Suprapubic skin (tissue), 4 donors: Measurements from ENCODE around the gene LCNL1. TPM values are rescaled to one million over a fixed set of nuclear protein-coding genes. Genes with fewer than 3 reads are reported as not detected.

Source experiments
- DNase-seq, 2 donors: peaks; one replicate each; pipeline ENCODE4 v3.0.0-alpha.2; 2019; ENCODE audit warnings: low spot score in 2 of 2
- H3K27ac ChIP-seq: fragments of 200-600 bp; sonication (generic); one replicate; pipeline ENCODE4 v1.5.1; 2019
- H3K27me3 ChIP-seq: fragments of 200-600 bp; sonication (generic); one replicate; pipeline ENCODE4 v1.5.1; 2019
- H3K36me3 ChIP-seq: fragments of 200-600 bp; sonication (generic); one replicate; pipeline ENCODE4 v1.5.1; 2019
- H3K4me1 ChIP-seq: fragments of 200-600 bp; sonication (generic); one replicate; pipeline ENCODE4 v1.5.1; 2019
- H3K4me3 ChIP-seq: fragments of 200-600 bp; sonication (generic); one replicate; pipeline ENCODE4 v1.5.1; 2019; ENCODE audit warnings: mild to moderate bottlenecking
- H3K9me3 ChIP-seq: fragments of 200-600 bp; sonication (generic); one replicate; pipeline ENCODE4 v1.5.1; 2019
- EP300 ChIP-seq: sonication (generic); formaldehyde crosslinking; IDR thresholded peaks from one replicate; pipeline ENCODE4 v1.6.1; 2017; ENCODE audit warnings: antibody characterized with exemption
- POLR2A ChIP-seq, 2 donors: fragments of 450-650 bp; IDR thresholded peaks; one replicate each; pipeline ENCODE4 v1.6.1; 2017; ENCODE audit warnings: antibody characterized with exemption in 2 of 2, mild to moderate bottlenecking in 2 of 2, moderate library complexity in 2 of 2
- POLR2AphosphoS5 ChIP-seq, 3 donors: sonication (generic); formaldehyde crosslinking; IDR thresholded peaks; one replicate each; pipeline ENCODE4 v1.6.1; 2017; ENCODE audit warnings: antibody characterized with exemption in 3 of 3
- WGBS: methylation state at CpG from one replicate; pipeline ENCODE4 v1.1.5; 2018; 5-methylcytosine and 5-hydroxymethylcytosine counted together
- total RNA-seq, 4 donors: library from RNA; depleted of rRNA; stranded (reverse); fragments of >200 nt; gene quantifications; one replicate each; pipeline ENCODE4 v1.1.0, GENCODE V29; 2016
- TF ChIP-seq, protein P1 (sequence below), 2 donors: fragments of 200-600 bp in 1 of 2; fragments of 450-650 bp in 1 of 2; sonication (generic) in 1 of 2; IDR thresholded peaks; one replicate each; pipeline ENCODE4 v1.5.1; 2016 to 2019; ENCODE audit warnings: antibody characterized with exemption in 2 of 2, mild to moderate bottlenecking in 1 of 2, moderate library complexity in 1 of 2

The LCNL1 gene
- total RNA-seq, 4 donors from 2014 or later = 0.18 to 0.40 TPM; not detected in 2

DNA sequence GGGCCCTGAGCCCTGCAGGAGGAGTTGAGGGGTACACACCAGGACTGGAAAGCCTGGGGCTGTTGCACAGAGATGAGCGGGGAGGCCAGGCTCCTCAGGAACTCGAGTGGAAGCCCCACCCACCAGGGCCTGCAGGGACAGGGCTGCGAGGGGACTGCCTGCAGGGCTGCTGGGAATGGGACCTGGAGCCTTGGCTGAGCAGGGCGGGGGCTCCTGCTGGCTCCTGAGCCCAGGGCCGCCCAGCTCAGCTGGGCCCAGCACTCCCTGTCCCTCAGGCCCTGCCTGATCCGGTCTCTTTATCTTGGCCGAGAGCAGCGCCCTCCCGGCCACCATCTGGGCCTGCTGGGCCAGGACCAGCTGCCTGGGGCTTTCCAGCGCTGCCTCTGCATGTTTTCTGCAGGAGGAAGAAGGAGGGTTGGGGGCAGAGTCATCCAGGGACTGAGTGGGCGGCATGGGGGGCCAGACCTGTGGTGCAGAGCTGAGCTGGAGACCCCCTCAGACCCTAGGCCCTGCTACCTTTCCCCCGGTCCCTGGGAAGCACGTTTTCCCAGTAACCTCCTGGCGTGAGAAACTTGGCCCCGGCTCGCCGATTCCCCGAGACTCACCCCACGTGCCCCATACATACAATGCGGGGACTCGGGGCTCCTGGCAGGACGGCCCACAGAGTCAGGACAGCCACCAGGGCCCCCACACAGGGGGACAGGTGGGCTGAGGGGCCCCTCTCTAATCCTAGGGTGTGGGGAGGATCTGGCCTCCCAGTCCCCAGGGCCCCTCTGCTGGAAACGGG lies 21.3 kb upstream of the LCNL1 start:
- Histone ChIP-seq H3K9me3 (no peaks in the 10 kb centered on the region), H3K27me3 (no peaks in the 10 kb centered on the region), H3K4me3 (no peak overlapping the region), H3K36me3 (no peaks in the 10 kb centered on the region), H3K4me1 (peaks cover 41% of the 10 kb centered on the region), H3K27ac (no peak overlapping the region)
- TF ChIP-seq, protein P1, sequence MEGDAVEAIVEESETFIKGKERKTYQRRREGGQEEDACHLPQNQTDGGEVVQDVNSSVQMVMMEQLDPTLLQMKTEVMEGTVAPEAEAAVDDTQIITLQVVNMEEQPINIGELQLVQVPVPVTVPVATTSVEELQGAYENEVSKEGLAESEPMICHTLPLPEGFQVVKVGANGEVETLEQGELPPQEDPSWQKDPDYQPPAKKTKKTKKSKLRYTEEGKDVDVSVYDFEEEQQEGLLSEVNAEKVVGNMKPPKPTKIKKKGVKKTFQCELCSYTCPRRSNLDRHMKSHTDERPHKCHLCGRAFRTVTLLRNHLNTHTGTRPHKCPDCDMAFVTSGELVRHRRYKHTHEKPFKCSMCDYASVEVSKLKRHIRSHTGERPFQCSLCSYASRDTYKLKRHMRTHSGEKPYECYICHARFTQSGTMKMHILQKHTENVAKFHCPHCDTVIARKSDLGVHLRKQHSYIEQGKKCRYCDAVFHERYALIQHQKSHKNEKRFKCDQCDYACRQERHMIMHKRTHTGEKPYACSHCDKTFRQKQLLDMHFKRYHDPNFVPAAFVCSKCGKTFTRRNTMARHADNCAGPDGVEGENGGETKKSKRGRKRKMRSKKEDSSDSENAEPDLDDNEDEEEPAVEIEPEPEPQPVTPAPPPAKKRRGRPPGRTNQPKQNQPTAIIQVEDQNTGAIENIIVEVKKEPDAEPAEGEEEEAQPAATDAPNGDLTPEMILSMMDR (IDR thresholded peaks at IDR 0.05) = no peak
- no peak for TF ChIP-seq EP300
- TF ChIP-seq POLR2A (IDR thresholded peaks at IDR 0.05) = no peak
- TF ChIP-seq POLR2AphosphoS5 (IDR thresholded peaks at IDR 0.05) = no peak
- WGBS = 42% methylated on average over 12 of the region's 23 CpGs
- no peak for DNase-seq

- Histone ChIP-seq H3K27ac (no peak overlapping the region), H3K36me3 (no peaks in the 10 kb centered on the region), H3K9me3 (no peaks in the 10 kb centered on the region), H3K4me3 (no peak overlapping the region), H3K27me3 (no peaks in the 10 kb centered on the region), H3K4me1 (peaks cover 41% of the 10 kb centered on the region)
- DNase-seq = no peak
- no peak for TF ChIP-seq POLR2A (IDR thresholded peaks at IDR 0.05)
- TF ChIP-seq, protein P1 (IDR thresholded peaks at IDR 0.05) = no peak
- no peak for TF ChIP-seq POLR2AphosphoS5 (IDR thresholded peaks at IDR 0.05)
- no peak for TF ChIP-seq EP300
- WGBS = over 99% methylated on average over 9 of the region's 9 CpGs
Observed at GRCh38 chr9:136962163-136962562, 20.6 kb upstream of the LCNL1 start.

DNA sequence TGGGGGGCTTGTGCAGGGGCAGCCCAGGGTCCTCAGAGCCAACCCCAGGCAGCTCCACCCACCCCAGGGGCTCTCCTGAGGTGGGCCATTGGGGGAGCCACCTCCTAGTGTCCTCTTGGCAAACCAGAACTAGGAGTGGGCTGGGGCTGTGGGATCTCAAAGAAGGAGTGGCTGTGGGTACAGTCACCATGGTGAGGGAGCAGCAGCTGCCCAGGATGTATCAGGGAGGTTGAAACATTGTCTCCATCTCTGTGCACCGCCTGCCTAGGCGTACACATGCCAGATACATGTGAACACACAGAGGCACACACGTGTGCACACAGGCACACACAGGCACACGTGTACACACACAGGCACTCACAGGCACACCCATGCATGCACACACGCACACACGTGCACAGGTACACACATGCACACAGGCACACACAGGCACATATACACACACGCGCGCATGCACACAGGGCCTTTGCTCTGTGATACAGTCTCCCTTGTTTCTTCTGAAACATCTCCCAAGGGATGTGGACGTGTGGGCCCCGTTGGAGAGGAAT lies 20.0 kb upstream of the LCNL1 start:
- H3K36me3 ChIP-seq = no peaks in the 10 kb centered on the region
- H3K27me3 ChIP-seq = no peaks in the 10 kb centered on the region
- peaks cover 41% of the 10 kb centered on the region for H3K4me1 ChIP-seq
- DNase-seq = no peak
- 84% methylated on average over 9 of the region's 11 CpGs for WGBS
- no peaks in the 10 kb centered on the region for H3K9me3 ChIP-seq
- H3K4me3 ChIP-seq = no peak overlapping the region
- no peak overlapping the region for H3K27ac ChIP-seq
- TF ChIP-seq, protein P1 (IDR thresholded peaks at IDR 0.05) = no peak
- TF ChIP-seq EP300 (no peak), POLR2A (IDR thresholded peaks at IDR 0.05) (no peak), POLR2AphosphoS5 (IDR thresholded peaks at IDR 0.05) (no peak)

- peaks cover 41% of the 10 kb centered on the region for H3K4me1 ChIP-seq
- H3K27me3 ChIP-seq = no peaks in the 10 kb centered on the region
- WGBS = 83% methylated on average over 9 of the region's 15 CpGs
- H3K27ac ChIP-seq = no peak overlapping the region
- TF ChIP-seq, protein P1 (IDR thresholded peaks at IDR 0.05) = no peak
- no peak for TF ChIP-seq POLR2A (IDR thresholded peaks at IDR 0.05)
- TF ChIP-seq EP300 = no peak
- no peak for TF ChIP-seq POLR2AphosphoS5 (IDR thresholded peaks at IDR 0.05)
- no peak overlapping the region for H3K4me3 ChIP-seq
- no peak for DNase-seq
- no peaks in the 10 kb centered on the region for H3K9me3 ChIP-seq
- H3K36me3 ChIP-seq = no peaks in the 10 kb centered on the region
Observed at GRCh38 chr9:136963341-136963740, 19.5 kb upstream of the LCNL1 start.

DNA sequence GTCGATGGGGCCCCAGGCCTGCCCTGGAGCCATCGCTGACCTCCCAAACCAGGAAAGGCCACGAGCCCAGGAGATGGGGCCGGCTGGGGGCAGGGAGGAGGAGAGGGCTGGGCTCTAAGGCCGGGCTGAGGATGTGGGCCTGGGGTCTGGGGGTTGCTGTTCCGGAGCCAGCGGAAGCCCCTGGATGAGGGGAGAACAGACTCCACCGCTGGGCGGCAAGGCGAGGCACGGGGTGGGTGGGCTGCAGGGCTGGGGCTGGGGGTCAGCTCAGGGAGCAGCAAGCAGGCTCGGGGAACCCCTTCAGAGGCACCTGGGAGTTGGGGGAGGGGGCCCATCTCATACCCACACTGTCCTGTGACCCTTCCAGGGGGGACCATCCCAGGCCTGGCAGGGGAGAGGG lies 19.0 kb upstream of the LCNL1 start:
- WGBS = 84% methylated on average over 8 of the region's 12 CpGs
- Histone ChIP-seq H3K4me1 (peaks cover 41% of the 10 kb centered on the region), H3K4me3 (no peak overlapping the region), H3K9me3 (no peaks in the 10 kb centered on the region), H3K27ac (no peak overlapping the region), H3K36me3 (no peaks in the 10 kb centered on the region), H3K27me3 (no peaks in the 10 kb centered on the region)
- no peak for TF ChIP-seq POLR2A (IDR thresholded peaks at IDR 0.05)
- TF ChIP-seq, protein P1 (IDR thresholded peaks at IDR 0.05) = no peak
- no peak for TF ChIP-seq EP300
- TF ChIP-seq POLR2AphosphoS5 (IDR thresholded peaks at IDR 0.05) = no peak
- no peak for DNase-seq
